ENCODE measurements around the gene PSAT1. TPM values are rescaled to one million over a fixed set of nuclear protein-coding genes. Genes with fewer than 3 reads are reported as not detected.

Gene PSAT1
- total and polyA plus RNA-seq, 2 experiments from 2014 or later = 414 to 486 TPM

DNA sequence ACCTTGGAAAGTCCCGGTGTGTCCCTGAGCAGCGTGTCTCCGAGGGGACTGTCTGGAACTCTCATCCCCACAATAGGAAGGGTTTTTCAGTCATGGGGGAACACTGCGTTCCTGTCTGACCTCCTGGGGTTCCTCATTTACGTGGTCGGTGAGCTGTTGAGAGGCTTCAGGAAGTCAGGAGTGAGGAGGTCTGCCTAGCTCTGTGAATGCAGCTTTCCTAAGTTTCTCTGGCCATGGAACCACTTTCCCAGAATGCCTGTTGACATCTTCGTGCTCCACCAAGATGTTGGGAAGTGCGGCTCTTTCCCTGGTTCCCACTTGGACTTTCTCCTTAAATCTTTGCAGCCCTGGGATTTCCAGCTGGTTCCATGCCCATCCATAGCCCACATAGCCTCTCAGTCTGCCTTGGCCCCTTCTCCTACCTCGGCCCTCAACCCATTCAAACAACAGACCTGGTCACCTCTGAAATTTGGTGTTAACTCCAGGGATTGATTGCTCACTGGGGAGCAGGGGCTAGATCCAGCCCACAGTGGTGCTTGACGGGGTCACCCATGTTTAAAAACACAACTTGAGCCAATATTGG lies 27.2 kb downstream of the PSAT1 start:
- DNase-seq (ENCODE audit: low spot score) = no peak
- Histone ChIP-seq H3K36me3 (ENCODE audit: insufficient read depth) (peaks cover 66% of the 10 kb centered on the region), H3K9me2 (ENCODE audit: insufficient read depth) (no peaks in the 10 kb centered on the region; the same call in 1 of the 2 replicates), H3K4me1 (ENCODE audit: insufficient read depth) (peaks cover 8% of the 10 kb centered on the region; the same call in 1 of the 2 replicates), H3K4me3 (no peak overlapping the region), H3K27me3 (ENCODE audit: insufficient read depth) (no peaks in the 10 kb centered on the region), H3F3A (replicated peaks; ENCODE audit: low read depth) (peaks cover 61% of the 10 kb centered on the region), H2AFZ (no peak overlapping the region), H3K79me2 (replicated peaks; ENCODE audit: insufficient read depth) (peaks cover 65% of the 10 kb centered on the region), H3K27ac (ENCODE audit: low read depth) (peak overlapping the region; percentile 75; the same call in 1 of the 2 replicates), H3K4me2 (no peak overlapping the region), H4K20me1 (replicated peaks; ENCODE audit: insufficient read depth) (peaks cover 66% of the 10 kb centered on the region)
- no peaks in the 10 kb centered on the region for H3K9me3 Mint-ChIP-seq
- peak; percentile 21; the same call in 2 of the 3 replicates for ATAC-seq
- TF ChIP-seq POLR2AphosphoS5 (IDR thresholded peaks at IDR 0.05; ENCODE audit: low read depth) (peak; percentile 55), EZH2phosphoT487 (IDR thresholded peaks at IDR 0.05; ENCODE audit: unreplicated experiment) (no peak)
- H3K4me3 Mint-ChIP-seq = peak overlapping the region; percentile 18; the same call in 1 of the 3 replicates
- peaks cover 98% of the 10 kb centered on the region for H3K36me3 Mint-ChIP-seq (ENCODE audit: low read depth)
- peaks cover 35% of the 10 kb centered on the region for H3K4me1 Mint-ChIP-seq
- H3K27me3 Mint-ChIP-seq (ENCODE audit: insufficient read depth, low read depth, poor library complexity) = peaks cover 10% of the 10 kb centered on the region
- peak overlapping the region; percentile 88 for H3K27ac Mint-ChIP-seq

- no peak overlapping the region for H3K4me3 Mint-ChIP-seq
- Histone ChIP-seq H3K79me2 (replicated peaks; ENCODE audit: insufficient read depth) (peaks cover 64% of the 10 kb centered on the region), H3K27me3 (ENCODE audit: insufficient read depth) (no peaks in the 10 kb centered on the region), H3K27ac (ENCODE audit: low read depth) (peak overlapping the region; percentile 75), H3K36me3 (ENCODE audit: insufficient read depth) (peaks cover 64% of the 10 kb centered on the region), H3F3A (replicated peaks; ENCODE audit: low read depth) (peaks cover 64% of the 10 kb centered on the region), H4K20me1 (replicated peaks; ENCODE audit: insufficient read depth) (peaks cover 62% of the 10 kb centered on the region), H3K4me1 (ENCODE audit: insufficient read depth) (peaks cover 10% of the 10 kb centered on the region; the same call in 1 of the 2 replicates), H3K9me2 (ENCODE audit: insufficient read depth) (no peaks in the 10 kb centered on the region; the same call in 1 of the 2 replicates), H3K4me2 (no peak overlapping the region), H3K4me3 (no peak overlapping the region), H2AFZ (no peak overlapping the region)
- H3K36me3 Mint-ChIP-seq (ENCODE audit: low read depth) = peaks cover 98% of the 10 kb centered on the region
- H3K4me1 Mint-ChIP-seq = peaks cover 36% of the 10 kb centered on the region
- DNase-seq (ENCODE audit: low spot score) = no peak
- peak overlapping the region; percentile 88; the same call in 1 of the 2 replicates for H3K27ac Mint-ChIP-seq
- ATAC-seq = no peak
- peaks cover 6% of the 10 kb centered on the region for H3K27me3 Mint-ChIP-seq (ENCODE audit: insufficient read depth, low read depth, poor library complexity)
- H3K9me3 Mint-ChIP-seq = no peaks in the 10 kb centered on the region
- TF ChIP-seq STAT1 (IDR thresholded peaks at IDR 0.05; ENCODE audit: unreplicated experiment) (no peak), JUNB (IDR thresholded peaks at IDR 0.05; ENCODE audit: unreplicated experiment) (no peak), ZNF462 (CRISPR knock-in tag; IDR thresholded peaks at IDR 0.05) (no peak), ETS1 (IDR thresholded peaks at IDR 0.05) (no peak), ZNF114 (CRISPR knock-in tag; IDR thresholded peaks at IDR 0.05) (no peak), CREB1 (CRISPR knock-in tag; IDR thresholded peaks at IDR 0.05; ENCODE audit: low read depth) (no peak), EZH2 (IDR thresholded peaks at IDR 0.05; ENCODE audit: low read depth, unreplicated experiment) (no peak), ZNF331 (CRISPR knock-in tag; IDR thresholded peaks at IDR 0.05; ENCODE audit: low read depth) (no peak), REST (IDR thresholded peaks at IDR 0.05; ENCODE audit: unreplicated experiment) (no peak)
These were observed 27.8 kb downstream of the PSAT1 start for GRCh38 chr9:78324682-78325081.
